22Rv1 (cell line): ENCODE results near the gene SMIM22.

ENCODE experiments used
- H3K27ac ChIP-seq: fragments of 450-650 bp; 2 replicates; pipeline ENCODE4 v1.5.1; 2017
- ZFX ChIP-seq: fragments of 450-650 bp; IDR thresholded peaks from 2 replicates; pipeline ENCODE4 v1.6.1; 2017; ENCODE audit warnings: antibody characterized with exemption, borderline replicate concordance
- TF ChIP-seq, protein P1 (sequence below): fragments of 450-650 bp; IDR thresholded peaks from 2 replicates; pipeline ENCODE4 v1.5.1; 2017; ENCODE audit warnings: mild to moderate bottlenecking

The SMIM22 gene

DNA sequence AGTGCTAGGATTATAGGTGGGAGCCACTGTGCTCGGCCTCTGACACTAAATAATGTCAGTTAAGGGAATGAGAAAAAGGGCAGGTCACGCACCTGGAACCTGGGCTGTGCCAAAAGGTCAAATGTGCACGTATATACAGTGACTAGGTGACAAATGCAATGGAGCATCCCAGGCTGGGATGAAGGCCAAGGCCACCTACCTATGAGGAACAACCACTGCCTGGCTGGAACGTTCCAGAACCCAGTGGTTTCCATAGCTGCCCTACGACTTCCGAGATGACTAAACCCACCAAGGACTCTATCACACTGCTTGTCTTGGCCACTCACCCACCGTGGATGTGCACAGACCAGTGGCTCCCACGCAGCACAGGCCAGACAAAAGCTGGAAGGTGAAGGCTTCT lies 44.3 kb upstream of the SMIM22 start:
- TF ChIP-seq ZFX: no peak
- TF ChIP-seq, protein P1, sequence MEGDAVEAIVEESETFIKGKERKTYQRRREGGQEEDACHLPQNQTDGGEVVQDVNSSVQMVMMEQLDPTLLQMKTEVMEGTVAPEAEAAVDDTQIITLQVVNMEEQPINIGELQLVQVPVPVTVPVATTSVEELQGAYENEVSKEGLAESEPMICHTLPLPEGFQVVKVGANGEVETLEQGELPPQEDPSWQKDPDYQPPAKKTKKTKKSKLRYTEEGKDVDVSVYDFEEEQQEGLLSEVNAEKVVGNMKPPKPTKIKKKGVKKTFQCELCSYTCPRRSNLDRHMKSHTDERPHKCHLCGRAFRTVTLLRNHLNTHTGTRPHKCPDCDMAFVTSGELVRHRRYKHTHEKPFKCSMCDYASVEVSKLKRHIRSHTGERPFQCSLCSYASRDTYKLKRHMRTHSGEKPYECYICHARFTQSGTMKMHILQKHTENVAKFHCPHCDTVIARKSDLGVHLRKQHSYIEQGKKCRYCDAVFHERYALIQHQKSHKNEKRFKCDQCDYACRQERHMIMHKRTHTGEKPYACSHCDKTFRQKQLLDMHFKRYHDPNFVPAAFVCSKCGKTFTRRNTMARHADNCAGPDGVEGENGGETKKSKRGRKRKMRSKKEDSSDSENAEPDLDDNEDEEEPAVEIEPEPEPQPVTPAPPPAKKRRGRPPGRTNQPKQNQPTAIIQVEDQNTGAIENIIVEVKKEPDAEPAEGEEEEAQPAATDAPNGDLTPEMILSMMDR: no peak
- no peak overlapping the region for H3K27ac ChIP-seq

DNA sequence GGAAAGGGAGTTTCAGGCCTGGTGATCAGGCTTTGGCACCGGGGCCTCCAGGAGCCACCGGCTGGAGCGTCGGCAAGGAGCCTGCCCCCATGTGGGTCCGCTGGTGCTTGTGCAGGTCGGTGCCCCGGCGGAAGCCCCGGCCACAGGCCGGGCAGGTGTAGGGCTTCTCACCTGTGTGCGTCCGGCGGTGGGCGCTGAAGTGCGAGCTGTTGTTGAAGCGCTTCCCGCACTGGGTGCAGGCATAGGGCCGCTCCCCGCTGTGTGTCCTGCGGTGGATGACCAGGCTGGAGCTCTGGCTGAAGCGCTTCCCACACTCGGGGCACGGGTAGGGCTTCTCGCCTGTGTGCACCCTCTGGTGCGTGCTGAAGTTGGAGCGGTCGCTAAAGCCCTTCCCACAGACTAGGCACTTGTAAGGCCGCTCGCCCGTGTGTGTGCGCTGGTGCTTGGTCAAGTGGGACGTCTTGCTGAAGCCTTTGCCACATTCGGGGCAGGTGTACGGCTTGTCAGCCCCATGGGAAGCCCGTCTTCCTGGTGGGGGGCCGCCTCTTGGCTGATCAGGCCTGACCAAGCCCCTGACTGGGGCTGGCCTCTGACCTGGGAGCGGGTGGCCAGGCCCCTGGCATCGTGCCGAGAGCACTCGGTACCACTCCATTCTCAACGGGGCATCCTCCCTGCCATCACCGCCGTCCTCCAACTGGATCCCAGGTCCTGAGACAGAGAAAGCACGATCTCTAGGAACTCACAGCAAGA lies 42.6 kb upstream of the SMIM22 start:
- TF ChIP-seq, protein P1: no peak
- no peak for TF ChIP-seq ZFX
- H3K27ac ChIP-seq: no peak overlapping the region

DNA sequence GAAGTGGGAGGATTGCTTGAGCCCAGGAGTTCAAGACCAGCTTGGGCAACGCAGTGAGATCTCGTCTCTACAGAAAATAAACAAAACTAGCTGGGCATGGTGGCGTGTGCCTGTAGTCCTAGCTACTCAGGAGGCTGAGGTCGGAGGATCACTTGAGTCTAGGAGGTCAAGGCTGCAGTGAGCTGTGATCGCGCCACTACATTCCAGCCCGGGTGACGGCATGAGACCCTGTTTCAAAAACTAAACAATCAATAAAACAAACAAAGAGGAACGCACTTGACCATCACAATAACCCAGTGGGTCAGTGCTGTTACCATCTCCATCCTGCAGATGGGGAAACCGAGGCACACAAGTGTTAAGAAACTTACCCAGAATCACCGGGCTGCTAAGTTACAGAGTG lies 41.9 kb upstream of the SMIM22 start:
- H3K27ac ChIP-seq: no peak overlapping the region

DNA sequence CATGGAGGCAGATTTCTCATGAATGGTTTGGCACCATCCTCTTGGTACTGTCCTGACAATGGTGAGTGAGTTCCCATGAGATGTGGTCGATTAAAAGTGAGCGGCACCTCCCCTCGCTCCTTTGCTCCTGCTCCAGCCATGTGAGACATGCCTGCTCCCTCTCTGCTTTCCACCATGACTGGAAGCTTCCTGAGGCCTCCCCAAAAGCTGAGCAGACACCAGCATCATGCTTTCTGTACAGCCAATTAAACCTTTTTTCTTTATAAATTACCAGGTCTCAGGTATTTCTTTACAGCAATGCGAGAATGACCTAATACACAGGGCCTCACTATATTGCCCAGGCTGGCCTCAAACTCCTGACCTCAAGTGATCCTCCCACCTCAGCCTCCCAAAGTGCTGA lies 40.3 kb upstream of the SMIM22 start:
- TF ChIP-seq, protein P1: no peak

More for the DNA sequence above, 41.9 kb upstream of the SMIM22 start:
- TF ChIP-seq ZFX: no peak
- TF ChIP-seq, protein P1: no peak

DNA sequence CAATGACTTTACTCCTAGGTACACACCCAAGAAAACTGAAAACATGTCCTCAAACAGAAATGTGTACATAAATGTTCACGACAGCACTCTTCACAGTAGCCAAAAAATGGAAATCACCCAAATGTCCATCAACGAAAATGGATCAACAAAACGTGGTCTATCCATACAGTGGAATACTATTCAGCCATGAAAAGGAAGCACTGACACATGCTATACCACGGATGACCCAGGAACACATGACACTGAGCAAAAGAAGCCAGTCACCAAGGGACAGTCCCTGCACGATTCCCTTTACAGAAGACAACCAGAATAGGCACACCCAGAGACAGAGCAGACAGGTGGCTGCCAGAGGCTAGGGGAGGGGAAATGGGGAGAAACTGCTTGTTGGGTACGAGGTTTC lies 39.5 kb upstream of the SMIM22 start:
- no peak overlapping the region for H3K27ac ChIP-seq
- no peak for TF ChIP-seq ZFX
- TF ChIP-seq, protein P1: no peak

More for the DNA sequence above, 40.3 kb upstream of the SMIM22 start:
- H3K27ac ChIP-seq: no peak overlapping the region

DNA sequence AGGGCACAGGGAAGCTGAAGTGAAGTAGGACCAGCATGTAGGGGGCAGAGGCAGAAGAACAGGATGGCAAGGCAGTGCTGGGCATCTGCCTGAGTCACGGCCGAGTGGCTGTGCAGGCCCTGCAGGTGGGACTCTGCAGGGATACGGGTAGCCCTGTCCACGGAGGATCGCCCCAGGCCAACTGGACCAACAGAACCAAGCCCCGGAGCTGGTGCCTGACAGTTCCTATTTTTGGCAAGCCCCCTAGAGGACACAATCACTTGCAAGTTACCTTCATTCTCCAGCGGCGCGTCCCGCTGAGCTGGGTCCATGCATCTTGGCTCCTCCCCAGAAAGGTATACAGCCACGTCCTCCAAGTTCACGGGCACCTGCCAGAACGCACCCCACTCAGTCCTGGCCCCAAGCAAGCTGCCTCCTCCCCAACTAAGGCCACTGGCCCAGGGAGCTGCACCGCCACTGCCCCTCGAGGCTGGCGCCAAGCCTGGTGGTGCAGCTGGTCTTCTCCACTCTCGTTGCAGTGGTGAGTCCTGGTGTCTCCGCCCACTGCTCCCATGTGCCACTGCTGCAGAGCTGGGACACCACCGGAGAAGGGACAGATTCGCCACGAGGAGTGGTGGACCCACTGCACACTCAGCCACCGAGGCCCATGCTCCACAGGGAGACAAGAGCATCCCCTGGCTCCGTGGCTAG lies 34.8 kb upstream of the SMIM22 start:
- TF ChIP-seq, protein P1: no peak
- no peak for TF ChIP-seq ZFX
- H3K27ac ChIP-seq: no peak overlapping the region

DNA sequence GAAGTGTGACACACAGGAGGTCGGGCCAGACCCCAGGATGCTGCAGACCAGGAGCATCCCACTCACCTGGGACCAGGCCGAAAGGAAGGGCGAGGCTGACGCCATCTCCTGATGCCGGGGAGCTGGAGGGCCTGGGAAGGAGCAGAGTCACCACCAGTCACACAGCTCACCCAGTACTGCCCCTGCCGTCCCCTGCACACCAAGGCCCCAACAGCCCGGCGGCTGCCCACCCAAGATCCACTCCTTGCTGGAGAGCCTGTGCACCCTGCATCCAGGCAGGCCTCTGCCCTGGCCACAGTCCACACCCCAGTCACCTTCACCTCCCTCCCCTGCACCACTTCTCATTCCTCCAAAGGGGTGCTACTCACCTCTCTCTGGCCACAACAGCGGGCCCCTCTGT lies 33.0 kb upstream of the SMIM22 start:
- H3K27ac ChIP-seq: no peak overlapping the region
- TF ChIP-seq, protein P1: no peak
- TF ChIP-seq ZFX: no peak
